ENCODE results near the gene RAB30. TPM values are rescaled to one million over a fixed set of nuclear protein-coding genes. Genes with fewer than 3 reads are reported as not detected.

The RAB30 gene
- total RNA-seq, 2 experiments from 2014 or later = 8.8 to 13.3 TPM

- H3K9me3 Mint-ChIP-seq (ENCODE audit: insufficient read depth) = no peaks in the 10 kb centered on the region
- CTCF ChIA-PET = interaction anchor here (1.1 to 1.2 kb wide), 2 partner anchors 17 to 72 kb away, joined by 3 to 4 read pairs; no protein-coding TSS in a partner anchor
- DNase-seq (no peak), ATAC-seq (peak; percentile 44)
- no peaks in the 10 kb centered on the region for H3K27me3 Mint-ChIP-seq (ENCODE audit: low read depth)
- POLR2A ChIA-PET = no interaction called here
- peaks cover 7% of the 10 kb centered on the region for H3K36me3 Mint-ChIP-seq (ENCODE audit: low read depth)
- H3K4me3 Mint-ChIP-seq = no peak overlapping the region
- peaks cover 39% of the 10 kb centered on the region for H3K4me1 Mint-ChIP-seq (ENCODE audit: low read depth)
- peak overlapping the region; percentile 23 for H3K27ac Mint-ChIP-seq
Observed at GRCh38 chr11:83035070-83035854, 36.4 kb downstream of the RAB30 start.

- Mint-ChIP-seq H3K27ac (no peak overlapping the region), H3K36me3 (ENCODE audit: low read depth) (peaks cover 7% of the 10 kb centered on the region), H3K4me1 (ENCODE audit: low read depth) (peaks cover 35% of the 10 kb centered on the region), H3K9me3 (ENCODE audit: insufficient read depth) (no peaks in the 10 kb centered on the region), H3K27me3 (ENCODE audit: low read depth) (no peaks in the 10 kb centered on the region), H3K4me3 (no peak overlapping the region)
- CTCF ChIA-PET = interaction anchor here (1.2 kb wide), 1 partner anchor 72 kb away, joined by 4 read pairs; no protein-coding TSS in a partner anchor
- POLR2A ChIA-PET = no interaction called here
- ATAC-seq (no peak), DNase-seq (no peak)
Observed at GRCh38 chr11:83034673-83035014, 37.1 kb downstream of the RAB30 start.

DNA sequence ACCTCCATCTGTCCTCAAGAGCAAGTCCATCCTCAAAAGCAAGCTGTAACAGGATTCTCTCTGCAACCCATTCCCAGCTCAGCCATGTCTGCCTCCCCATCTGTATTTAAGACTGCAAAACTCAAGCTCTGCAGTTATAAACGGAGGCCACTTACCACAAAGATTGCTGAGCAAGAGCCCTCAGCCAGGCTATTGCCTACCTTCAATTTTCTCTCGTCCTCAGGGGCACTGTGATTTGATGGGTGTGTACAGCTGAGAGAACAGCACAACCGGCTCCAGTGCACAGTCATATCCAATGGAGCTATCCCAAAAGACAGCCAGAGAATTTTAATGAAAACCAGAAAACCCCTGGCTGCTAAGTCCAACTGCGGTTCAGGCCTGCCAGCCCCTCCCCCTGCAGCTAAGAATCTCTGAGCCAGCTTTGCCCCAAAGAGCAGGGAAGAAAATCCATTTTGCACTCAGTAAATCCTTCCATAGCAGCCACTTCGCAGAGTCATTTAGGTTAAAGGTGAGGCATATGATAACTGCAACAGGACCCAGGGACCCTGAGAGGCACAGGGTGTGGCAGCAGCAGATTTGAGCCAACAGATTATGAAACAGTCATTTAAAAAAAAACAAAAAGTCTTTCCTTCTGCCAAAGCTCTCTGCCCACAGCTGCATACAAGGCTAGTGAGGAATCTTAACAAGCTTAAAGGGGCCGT, 37.6 kb downstream of the RAB30 start:
- POLR2A ChIA-PET = no interaction called here
- no peak overlapping the region for H3K4me3 Mint-ChIP-seq
- no peak for ATAC-seq
- H3K27ac Mint-ChIP-seq = no peak overlapping the region
- DNase-seq = no peak
- H3K4me1 Mint-ChIP-seq (ENCODE audit: low read depth) = peaks cover 31% of the 10 kb centered on the region
- CTCF ChIA-PET = interaction anchor here (0.9 kb wide), 1 partner anchor 12 kb away, joined by 3 read pairs; no protein-coding TSS in a partner anchor
- peaks cover 4% of the 10 kb centered on the region for H3K36me3 Mint-ChIP-seq (ENCODE audit: low read depth)
- no peaks in the 10 kb centered on the region for H3K9me3 Mint-ChIP-seq (ENCODE audit: insufficient read depth)
- H3K27me3 Mint-ChIP-seq (ENCODE audit: low read depth) = no peaks in the 10 kb centered on the region

- Mint-ChIP-seq H3K4me1 (ENCODE audit: low read depth) (peaks cover 33% of the 10 kb centered on the region), H3K9me3 (ENCODE audit: insufficient read depth) (no peaks in the 10 kb centered on the region), H3K36me3 (ENCODE audit: low read depth) (peaks cover 4% of the 10 kb centered on the region), H3K27me3 (ENCODE audit: low read depth) (no peaks in the 10 kb centered on the region), H3K4me3 (no peak overlapping the region), H3K27ac (no peak overlapping the region)
- ChIA-PET POLR2A (no interaction called here), CTCF (interaction anchor here (0.9 to 1.6 kb wide), 3 partner anchors 13 to 166 kb away, joined by 3 read pairs; no protein-coding TSS in a partner anchor)
- ATAC-seq (no peak), DNase-seq (no peak)
Observed at GRCh38 chr11:83033371-83033770, 38.3 kb downstream of the RAB30 start.

GRCh38 chr11:83031127-83031526, 40.6 kb downstream of the RAB30 start:
- ATAC-seq = no peak
- no peaks in the 10 kb centered on the region for H3K27me3 Mint-ChIP-seq (ENCODE audit: low read depth)
- no peaks in the 10 kb centered on the region for H3K9me3 Mint-ChIP-seq (ENCODE audit: insufficient read depth)
- no peak overlapping the region for H3K27ac Mint-ChIP-seq
- H3K4me1 Mint-ChIP-seq (ENCODE audit: low read depth) = peaks cover 28% of the 10 kb centered on the region
- H3K36me3 Mint-ChIP-seq (ENCODE audit: low read depth) = peaks cover 6% of the 10 kb centered on the region
- DNase-seq = no peak
- ChIA-PET CTCF (no interaction called here), POLR2A (no interaction called here)
- no peak overlapping the region for H3K4me3 Mint-ChIP-seq

DNA sequence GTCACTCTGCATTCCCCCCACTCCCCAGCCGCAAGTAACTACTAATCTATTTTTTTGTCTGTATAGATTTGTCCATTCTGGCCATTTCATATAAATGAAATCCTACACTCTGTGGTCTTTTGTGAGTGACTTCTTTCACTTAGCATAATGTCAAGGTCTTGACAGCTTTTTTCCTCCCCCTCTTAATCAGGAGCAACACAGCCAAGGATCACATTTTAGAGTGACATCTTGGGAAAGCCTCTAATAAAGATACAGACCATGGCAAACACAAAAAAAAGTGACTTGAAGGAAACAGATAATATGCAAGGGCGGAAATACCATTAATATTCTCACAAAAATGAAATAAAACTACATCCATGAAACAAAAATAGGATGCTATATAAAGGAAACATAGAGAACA, 43.9 kb downstream of the RAB30 start:
- Mint-ChIP-seq H3K36me3 (ENCODE audit: low read depth) (peaks cover 6% of the 10 kb centered on the region), H3K9me3 (ENCODE audit: insufficient read depth) (no peaks in the 10 kb centered on the region), H3K4me3 (no peak overlapping the region), H3K27ac (no peak overlapping the region), H3K4me1 (ENCODE audit: low read depth) (peaks cover 26% of the 10 kb centered on the region), H3K27me3 (ENCODE audit: low read depth) (no peaks in the 10 kb centered on the region)
- DNase-seq (no peak), ATAC-seq (no peak)
- ChIA-PET POLR2A (interaction anchor here (0.7 kb wide), 1 partner anchor 33 kb away, joined by 5 read pairs; no protein-coding TSS in a partner anchor), CTCF (no interaction called here)

- Mint-ChIP-seq H3K4me3 (no peak overlapping the region), H3K27me3 (ENCODE audit: low read depth) (no peaks in the 10 kb centered on the region), H3K36me3 (ENCODE audit: low read depth) (peaks cover 6% of the 10 kb centered on the region), H3K9me3 (ENCODE audit: insufficient read depth) (no peaks in the 10 kb centered on the region), H3K27ac (no peak overlapping the region), H3K4me1 (ENCODE audit: low read depth) (peaks cover 26% of the 10 kb centered on the region)
- DNase-seq = no peak
- no peak for ATAC-seq
- POLR2A ChIA-PET = interaction anchor here (0.7 kb wide), 1 partner anchor 33 kb away, joined by 5 read pairs; no protein-coding TSS in a partner anchor
- CTCF ChIA-PET = no interaction called here
Observed at GRCh38 chr11:83027289-83027688, 44.4 kb downstream of the RAB30 start.

DNA sequence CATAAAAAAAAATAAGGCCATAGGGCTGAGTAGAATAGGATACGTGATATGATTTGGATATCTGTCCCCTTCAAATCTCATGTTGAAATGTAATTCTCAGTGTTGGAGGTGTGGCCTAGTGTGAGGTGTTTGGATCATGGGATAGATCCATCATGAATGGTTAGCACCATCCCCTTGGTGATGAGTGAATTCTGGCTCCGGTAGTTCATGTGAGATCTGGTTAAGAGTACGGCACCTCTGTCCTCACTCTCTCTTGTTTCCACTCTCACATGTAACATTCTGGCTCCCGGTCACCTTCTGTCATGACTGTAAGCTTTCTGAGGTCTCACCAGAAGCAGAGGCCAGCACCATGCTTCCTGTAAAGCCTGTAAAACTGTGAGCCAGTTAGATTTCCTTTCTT, 45.5 kb downstream of the RAB30 start:
- Mint-ChIP-seq H3K9me3 (ENCODE audit: insufficient read depth) (no peaks in the 10 kb centered on the region), H3K4me3 (no peak overlapping the region), H3K36me3 (ENCODE audit: low read depth) (peaks cover 6% of the 10 kb centered on the region), H3K27ac (no peak overlapping the region), H3K4me1 (ENCODE audit: low read depth) (peaks cover 26% of the 10 kb centered on the region), H3K27me3 (ENCODE audit: low read depth) (no peaks in the 10 kb centered on the region)
- ChIA-PET POLR2A (no interaction called here), CTCF (no interaction called here)
- no peak for ATAC-seq
- DNase-seq = no peak

DNA sequence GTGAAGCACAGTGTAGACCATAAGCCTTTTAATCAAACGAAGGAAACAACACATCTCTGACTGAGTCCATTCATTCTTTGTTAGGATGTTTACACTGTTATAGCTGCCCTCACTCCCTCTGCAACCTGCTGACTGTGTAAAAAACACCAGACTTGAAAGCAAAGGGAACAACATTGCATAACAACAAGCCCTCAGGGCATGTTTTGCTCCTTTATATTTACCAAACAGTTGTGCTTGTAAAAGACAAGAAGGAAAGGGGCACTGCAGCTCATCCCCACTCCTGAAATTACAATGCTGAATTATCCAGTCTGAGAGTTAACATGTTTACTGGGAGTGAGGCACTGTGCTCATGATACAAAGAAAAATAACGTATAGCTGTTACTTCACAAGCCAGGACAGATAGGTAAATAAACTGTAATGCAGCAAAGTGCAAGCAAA, 46.4 kb downstream of the RAB30 start:
- ATAC-seq (no peak), DNase-seq (no peak)
- peaks cover 6% of the 10 kb centered on the region for H3K36me3 Mint-ChIP-seq (ENCODE audit: low read depth)
- no peaks in the 10 kb centered on the region for H3K27me3 Mint-ChIP-seq (ENCODE audit: low read depth)
- CTCF ChIA-PET = interaction anchor here (1.4 to 1.5 kb wide), 2 partner anchors 20 to 46 kb away, joined by 3 to 5 read pairs; partner anchors contain the start of gene RAB30
- H3K27ac Mint-ChIP-seq = no peak overlapping the region
- no peaks in the 10 kb centered on the region for H3K9me3 Mint-ChIP-seq (ENCODE audit: insufficient read depth)
- POLR2A ChIA-PET = interaction anchor here (0.6 kb wide), 1 partner anchor 16 kb away, joined by 3 read pairs; no protein-coding TSS in a partner anchor
- no peak overlapping the region for H3K4me3 Mint-ChIP-seq
- H3K4me1 Mint-ChIP-seq (ENCODE audit: low read depth) = peaks cover 26% of the 10 kb centered on the region

DNA sequence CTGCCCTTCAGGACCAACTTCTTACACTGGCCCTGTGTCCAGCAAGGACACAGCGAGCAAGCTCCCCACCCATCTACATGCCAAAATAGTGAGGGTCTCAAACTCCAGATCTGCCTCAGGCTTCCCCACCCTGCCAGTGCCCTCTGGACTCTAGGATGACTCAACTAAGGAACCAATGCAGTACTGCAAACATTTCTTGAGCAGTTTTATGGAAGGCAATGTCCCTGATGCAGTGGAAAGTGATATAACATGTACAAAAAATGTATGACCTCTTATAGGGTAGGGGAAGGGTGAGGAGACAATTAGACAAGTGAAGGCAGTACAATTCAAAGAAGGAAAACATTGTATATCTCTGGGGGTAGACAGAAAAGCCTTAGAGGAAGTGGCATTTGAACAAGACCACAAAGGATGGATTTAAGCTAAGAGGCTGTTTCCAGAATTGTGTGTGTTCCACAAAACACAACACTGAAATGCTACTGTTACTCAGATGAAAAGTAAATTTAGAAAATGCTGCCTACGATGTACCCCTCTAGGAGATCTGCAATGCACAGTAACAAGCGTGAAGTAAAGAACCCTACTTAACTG, 47.3 kb downstream of the RAB30 start:
- ATAC-seq (peak; percentile 53), DNase-seq (no peak)
- Mint-ChIP-seq H3K36me3 (ENCODE audit: low read depth) (peaks cover 5% of the 10 kb centered on the region), H3K27ac (peak overlapping the region; percentile 5), H3K4me1 (ENCODE audit: low read depth) (peaks cover 29% of the 10 kb centered on the region), H3K9me3 (ENCODE audit: insufficient read depth) (no peaks in the 10 kb centered on the region), H3K27me3 (ENCODE audit: low read depth) (no peaks in the 10 kb centered on the region), H3K4me3 (no peak overlapping the region)
- POLR2A ChIA-PET = interaction anchor here (0.6 kb wide), 1 partner anchor 17 kb away, joined by 3 read pairs; no protein-coding TSS in a partner anchor
- CTCF ChIA-PET = interaction anchor here (1.4 to 1.5 kb wide), 3 partner anchors 18 to 47 kb away, joined by 3 to 7 read pairs (median 5); partner anchors contain the start of gene RAB30

GRCh38 chr11:83023410-83023809, 48.3 kb downstream of the RAB30 start:
- no peak for ATAC-seq
- H3K27me3 Mint-ChIP-seq (ENCODE audit: low read depth) = no peaks in the 10 kb centered on the region
- H3K4me1 Mint-ChIP-seq (ENCODE audit: low read depth) = peaks cover 28% of the 10 kb centered on the region
- no peak overlapping the region for H3K4me3 Mint-ChIP-seq
- CTCF ChIA-PET = interaction anchor here (0.8 to 1.4 kb wide), 2 partner anchors 17 to 51 kb away, joined by 3 to 7 read pairs; no protein-coding TSS in a partner anchor
- H3K9me3 Mint-ChIP-seq (ENCODE audit: insufficient read depth) = no peaks in the 10 kb centered on the region
- no peak overlapping the region for H3K27ac Mint-ChIP-seq
- POLR2A ChIA-PET = no interaction called here
- DNase-seq = no peak
- H3K36me3 Mint-ChIP-seq (ENCODE audit: low read depth) = peaks cover 5% of the 10 kb centered on the region
